ENCODE measurements around the gene DDX42. TPM values are rescaled to one million over a fixed set of nuclear protein-coding genes. Genes with fewer than 3 reads are reported as not detected.

Gene DDX42
- total and polyA plus RNA-seq, 2 experiments from 2014 or later: 57.8 to 101 TPM

- TF ChIP-seq ZNF462 (CRISPR knock-in tag; IDR thresholded peaks at IDR 0.05) (no peak), REST (IDR thresholded peaks at IDR 0.05; ENCODE audit: unreplicated experiment) (no peak), ZNF114 (CRISPR knock-in tag; IDR thresholded peaks at IDR 0.05) (no peak), ETS1 (IDR thresholded peaks at IDR 0.05) (no peak)
Measured at GRCh38 chr17:63804328-63804727, 30.4 kb downstream of the DDX42 start (continued).

GRCh38 chr17:63805591-63805990 is 31.6 kb downstream of the DDX42 start:
- no peak overlapping the region for H3K4me3 ChIP-seq
- H3K27me3 Mint-ChIP-seq (ENCODE audit: insufficient read depth, low read depth, poor library complexity): no peaks in the 10 kb centered on the region
- H3K4me1 Mint-ChIP-seq: no peaks in the 10 kb centered on the region
- DNase-seq (ENCODE audit: low spot score) (no peak), ATAC-seq (no peak)
- H3K36me3 ChIP-seq (ENCODE audit: insufficient read depth): peaks cover 84% of the 10 kb centered on the region
- no peak overlapping the region for H3K4me2 ChIP-seq
- no peaks in the 10 kb centered on the region for H3K9me2 ChIP-seq (ENCODE audit: insufficient read depth)
- no peak overlapping the region for H3K4me3 Mint-ChIP-seq
- TF ChIP-seq STAT1 (IDR thresholded peaks at IDR 0.05; ENCODE audit: unreplicated experiment): no peak
- TF ChIP-seq JUNB (IDR thresholded peaks at IDR 0.05; ENCODE audit: unreplicated experiment): no peak
- no peak overlapping the region for H2AFZ ChIP-seq
- H3K27me3 ChIP-seq (ENCODE audit: insufficient read depth): no peaks in the 10 kb centered on the region
- peaks cover 3% of the 10 kb centered on the region; the same call in 1 of the 2 replicates for H3F3A ChIP-seq (replicated peaks; ENCODE audit: low read depth)
- no peaks in the 10 kb centered on the region for H3K9me3 Mint-ChIP-seq
- H3K4me1 ChIP-seq (ENCODE audit: insufficient read depth): no peaks in the 10 kb centered on the region
- H4K20me1 ChIP-seq (replicated peaks; ENCODE audit: insufficient read depth): peaks cover 30% of the 10 kb centered on the region
- H3K36me3 Mint-ChIP-seq (ENCODE audit: low read depth): peaks cover 81% of the 10 kb centered on the region
- H3K79me2 ChIP-seq (replicated peaks; ENCODE audit: insufficient read depth): peaks cover 14% of the 10 kb centered on the region
- no peak overlapping the region for H3K27ac ChIP-seq (ENCODE audit: low read depth)
- no peak overlapping the region for H3K27ac Mint-ChIP-seq
